ENCODE results near the gene CTSW. TPM values are rescaled to one million over a fixed set of nuclear protein-coding genes. Genes with fewer than 3 reads are reported as not detected.

Gene CTSW
- total RNA-seq, 2 experiments from 2014 or later = 124 to 126 TPM

- H3K36me3 Mint-ChIP-seq (ENCODE audit: low read depth) = peaks cover 66% of the 10 kb centered on the region
- DNase-seq (no peak), ATAC-seq (no peak)
- TF ChIP-seq CTCF (IDR thresholded peaks at IDR 0.05) = no peak
- peaks cover 3% of the 10 kb centered on the region for H3K9me3 Mint-ChIP-seq
- peak overlapping the region; percentile 78 for H3K27ac Mint-ChIP-seq
- H3K4me1 Mint-ChIP-seq (ENCODE audit: low read depth) = peaks cover 32% of the 10 kb centered on the region
- peak overlapping the region; percentile 88 for H3K4me3 Mint-ChIP-seq
- H3K27me3 Mint-ChIP-seq = no peaks in the 10 kb centered on the region
- ChIA-PET POLR2A (interaction anchor here (1.1 to 29.8 kb wide), 4 partner anchors 9 to 34 kb away, joined by 3 to 560 read pairs (median 94); partner anchors contain the start of genes CCDC85B, CTSW, EFEMP2 and FIBP), CTCF (interaction anchor here (12.3 kb wide), 1 partner anchor 32 kb away, joined by 283 read pairs; the partner anchor contains the start of genes CCDC85B and FIBP)
- intact Hi-C loops (cut with micrococcal nuclease) = no loop called here
Observed at GRCh38 chr11:65855927-65856363, 23.7 kb upstream of the CTSW start.

GRCh38 chr11:65856689-65857499 lies 22.7 kb upstream of the CTSW start:
- Mint-ChIP-seq H3K36me3 (ENCODE audit: low read depth) (peaks cover 67% of the 10 kb centered on the region), H3K4me3 (peak overlapping the region; percentile 88), H3K27ac (peak overlapping the region; percentile 78), H3K27me3 (no peaks in the 10 kb centered on the region), H3K4me1 (ENCODE audit: low read depth) (peaks cover 37% of the 10 kb centered on the region), H3K9me3 (peaks cover 3% of the 10 kb centered on the region)
- POLR2A ChIA-PET = interaction anchor here (0.6 to 29.8 kb wide), 6 partner anchors 10 to 242 kb away, joined by 3 to 560 read pairs (median 4); partner anchors contain the start of genes CCDC85B, CTSW, EFEMP2 and FIBP
- TF ChIP-seq CTCF (IDR thresholded peaks at IDR 0.05) = no peak
- peak; percentile 89 for DNase-seq
- ATAC-seq = no peak
- intact Hi-C loops (cut with micrococcal nuclease) = no loop called here
- CTCF ChIA-PET = interaction anchor here (0.6 to 12.3 kb wide), 3 partner anchors 31 to 77 kb away, joined by 3 to 283 read pairs (median 3); partner anchors contain the start of genes AP5B1, CCDC85B and FIBP

DNA sequence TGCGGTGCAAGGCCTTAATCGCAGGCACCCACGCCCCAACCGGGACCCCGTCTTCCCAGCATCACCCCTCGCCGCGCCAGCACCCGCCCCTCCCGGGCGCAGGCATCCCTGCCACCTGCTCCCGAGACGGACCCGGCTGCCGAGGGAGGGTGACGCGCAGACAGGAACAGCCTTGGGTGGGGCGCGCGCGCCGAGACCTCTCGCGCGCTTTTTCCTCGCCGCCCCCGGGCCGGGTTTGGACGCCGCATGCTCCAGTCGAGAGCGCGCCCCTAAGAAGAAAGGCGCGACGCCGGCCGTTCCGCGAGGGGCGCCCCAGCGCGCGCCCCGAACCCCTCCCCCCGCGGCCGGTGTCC lies 22.2 kb upstream of the CTSW start:
- intact Hi-C loops (cut with micrococcal nuclease) = no loop called here
- Mint-ChIP-seq H3K36me3 (ENCODE audit: low read depth) (peaks cover 66% of the 10 kb centered on the region), H3K9me3 (no peaks in the 10 kb centered on the region), H3K27me3 (no peaks in the 10 kb centered on the region), H3K4me1 (ENCODE audit: low read depth) (peaks cover 41% of the 10 kb centered on the region), H3K4me3 (peak overlapping the region; percentile 88), H3K27ac (peak overlapping the region; percentile 78)
- ChIA-PET POLR2A (interaction anchor here (0.9 to 29.8 kb wide), 5 partner anchors 11 to 285 kb away, joined by 3 to 560 read pairs (median 6); partner anchors contain the start of genes CCDC85B, CTSW, EFEMP2 and FIBP), CTCF (interaction anchor here (0.6 to 12.3 kb wide), 5 partner anchors 30 to 145 kb away, joined by 3 to 283 read pairs (median 4); partner anchors contain the start of genes AP5B1, CCDC85B, FIBP and KAT5)
- ATAC-seq (no peak), DNase-seq (peak; percentile 64)
- TF ChIP-seq CTCF (IDR thresholded peaks at IDR 0.05) = no peak

GRCh38 chr11:65857853-65858680 lies 21.6 kb upstream of the CTSW start, which contains the start of gene CFL1:
Gene CFL1 (minus strand): TSS chr11:65858180. CDS start chr11:65858099, 81 bp downstream.
- no peaks in the 10 kb centered on the region for H3K27me3 Mint-ChIP-seq
- TF ChIP-seq CTCF (IDR thresholded peaks at IDR 0.05) = no peak
- H3K4me1 Mint-ChIP-seq (ENCODE audit: low read depth) = peaks cover 45% of the 10 kb centered on the region
- intact Hi-C loops (cut with micrococcal nuclease) = no loop called here
- POLR2A ChIA-PET = interaction anchor here (0.7 to 29.8 kb wide), 12 partner anchors 9 to 434 kb away, joined by 3 to 560 read pairs (median 4); partner anchors contain the start of genes CCDC85B, CTSW, EFEMP2 and FIBP
- ATAC-seq (peak; percentile 69), DNase-seq (peak; percentile 98)
- peak within 1 kb of the TSS; percentile 90 for H3K4me3 Mint-ChIP-seq
- no peaks in the 10 kb centered on the region for H3K9me3 Mint-ChIP-seq
- CTCF ChIA-PET = interaction anchor here (0.7 to 12.3 kb wide), 7 partner anchors 12 to 146 kb away, joined by 3 to 283 read pairs (median 4); partner anchors contain the start of genes CCDC85B, FIBP and KAT5
- peak within 1 kb of the TSS; percentile 99 for H3K27ac Mint-ChIP-seq
- H3K36me3 Mint-ChIP-seq (ENCODE audit: low read depth) = peaks cover 65% of the 10 kb centered on the region
